ENCODE measurements around the gene TMF1.

Gene TMF1

GRCh38 chr3:69058947-69059224 is 6.8 kb upstream of the TMF1 start:
- no peaks in the 10 kb centered on the region for H3K9me3 ChIP-seq (replicated peaks; ENCODE audit: insufficient read depth, low read length)
- TF ChIP-seq EZH2 (optimal IDR thresholded peaks at IDR 0.05; ENCODE audit: low read depth, low read length) (no peak), EZH2phosphoT487 (IDR thresholded peaks at IDR 0.05; ENCODE audit: low read length) (no peak), CTCF (IDR thresholded peaks at IDR 0.05; ENCODE audit: low read length) (no peak)
- no peak for DNase-seq
- H3K27me3 ChIP-seq (replicated peaks; ENCODE audit: insufficient read depth, low read length), result no peaks in the 10 kb centered on the region
- H4K20me1 ChIP-seq (ENCODE audit: insufficient read depth, low read length), result no peaks in the 10 kb centered on the region
- no peak overlapping the region for H2AFZ ChIP-seq (ENCODE audit: low read length)
- no peak overlapping the region for H3K4me2 ChIP-seq (ENCODE audit: low read depth, low read length)
- no peaks in the 10 kb centered on the region for H3K79me2 ChIP-seq (ENCODE audit: low read length)
- H3K4me3 ChIP-seq (ENCODE audit: low read length), result no peak overlapping the region
- H3K27ac ChIP-seq (ENCODE audit: low read length), result no peak overlapping the region
- no peak overlapping the region for H3K9ac ChIP-seq (ENCODE audit: low read length)
- H3K9me2 ChIP-seq (replicated peaks; ENCODE audit: insufficient read depth, low read length), result no peaks in the 10 kb centered on the region
- 0 out of 2 replicates have a peak, but pooled peaks cover 5% of the 10 kb centered on the region for H3F3A ChIP-seq (ENCODE audit: insufficient read depth, low read length)
- H3K4me1 ChIP-seq (ENCODE audit: low read length), result no peaks in the 10 kb centered on the region
- peaks cover 15% of the 10 kb centered on the region for H3K36me3 ChIP-seq (replicated peaks; ENCODE audit: insufficient read depth, low read length)

- no peak overlapping the region for H3K9ac ChIP-seq (ENCODE audit: low read length)
- H4K20me1 ChIP-seq (ENCODE audit: insufficient read depth, low read length), result no peaks in the 10 kb centered on the region
- H3K9me3 ChIP-seq (replicated peaks; ENCODE audit: insufficient read depth, low read length), result no peaks in the 10 kb centered on the region
- H3K9me2 ChIP-seq (replicated peaks; ENCODE audit: insufficient read depth, low read length), result no peaks in the 10 kb centered on the region
- no peak overlapping the region for H3K4me2 ChIP-seq (ENCODE audit: low read depth, low read length)
- H3K4me1 ChIP-seq (ENCODE audit: low read length), result no peaks in the 10 kb centered on the region
- H3K27me3 ChIP-seq (replicated peaks; ENCODE audit: insufficient read depth, low read length), result no peaks in the 10 kb centered on the region
- no peak overlapping the region for H2AFZ ChIP-seq (ENCODE audit: low read length)
- H3K27ac ChIP-seq (ENCODE audit: low read length), result no peak overlapping the region
- DNase-seq, result no peak
- 0 out of 2 replicates have a peak, but pooled peaks cover 5% of the 10 kb centered on the region for H3F3A ChIP-seq (ENCODE audit: insufficient read depth, low read length)
- peaks cover 15% of the 10 kb centered on the region for H3K36me3 ChIP-seq (replicated peaks; ENCODE audit: insufficient read depth, low read length)
- TF ChIP-seq CTCF (IDR thresholded peaks at IDR 0.05; ENCODE audit: low read length) (no peak), EZH2phosphoT487 (IDR thresholded peaks at IDR 0.05; ENCODE audit: low read length) (no peak), EZH2 (optimal IDR thresholded peaks at IDR 0.05; ENCODE audit: low read depth, low read length) (no peak)
- H3K79me2 ChIP-seq (ENCODE audit: low read length), result no peaks in the 10 kb centered on the region
- no peak overlapping the region for H3K4me3 ChIP-seq (ENCODE audit: low read length)
Observed at GRCh38 chr3:69058180-69058946, 6.2 kb upstream of the TMF1 start.

- Histone ChIP-seq H3K4me1 (ENCODE audit: low read length) (0 out of 2 replicates have a peak, but pooled peaks cover 6% of the 10 kb centered on the region), H3K27me3 (replicated peaks; ENCODE audit: insufficient read depth, low read length) (no peaks in the 10 kb centered on the region), H3K27ac (ENCODE audit: low read length) (peak overlapping the region; percentile 77), H4K20me1 (ENCODE audit: insufficient read depth, low read length) (no peaks in the 10 kb centered on the region), H3F3A (ENCODE audit: insufficient read depth, low read length) (peaks cover 5% of the 10 kb centered on the region; the same call in 1 of the 2 replicates), H3K79me2 (ENCODE audit: low read length) (peaks cover 45% of the 10 kb centered on the region), H3K9me2 (replicated peaks; ENCODE audit: insufficient read depth, low read length) (no peaks in the 10 kb centered on the region), H3K9ac (ENCODE audit: low read length) (peak overlapping the region; percentile 93), H3K36me3 (replicated peaks; ENCODE audit: insufficient read depth, low read length) (peaks cover 14% of the 10 kb centered on the region), H2AFZ (ENCODE audit: low read length) (peak overlapping the region; percentile 44), H3K9me3 (replicated peaks; ENCODE audit: insufficient read depth, low read length) (no peaks in the 10 kb centered on the region), H3K4me3 (ENCODE audit: low read length) (peak overlapping the region; percentile 94), H3K4me2 (ENCODE audit: low read depth, low read length) (peak overlapping the region; percentile 85)
- no peak for DNase-seq
- no peak for TF ChIP-seq CTCF (IDR thresholded peaks at IDR 0.05; ENCODE audit: low read length)
- TF ChIP-seq EZH2 (optimal IDR thresholded peaks at IDR 0.05; ENCODE audit: low read depth, low read length), result no peak
- no peak for TF ChIP-seq EZH2phosphoT487 (IDR thresholded peaks at IDR 0.05; ENCODE audit: low read length)
Observed at GRCh38 chr3:69052472-69052898, 352 bp upstream of the TMF1 start.
